ENCODE measurements around the gene GTF2F1. TPM values are rescaled to one million over a fixed set of nuclear protein-coding genes. Genes with fewer than 3 reads are reported as not detected.

GTF2F1 gene
- total and polyA plus RNA-seq, 8 donors, result 28.3 to 49.3 (median 35.9) TPM

DNA sequence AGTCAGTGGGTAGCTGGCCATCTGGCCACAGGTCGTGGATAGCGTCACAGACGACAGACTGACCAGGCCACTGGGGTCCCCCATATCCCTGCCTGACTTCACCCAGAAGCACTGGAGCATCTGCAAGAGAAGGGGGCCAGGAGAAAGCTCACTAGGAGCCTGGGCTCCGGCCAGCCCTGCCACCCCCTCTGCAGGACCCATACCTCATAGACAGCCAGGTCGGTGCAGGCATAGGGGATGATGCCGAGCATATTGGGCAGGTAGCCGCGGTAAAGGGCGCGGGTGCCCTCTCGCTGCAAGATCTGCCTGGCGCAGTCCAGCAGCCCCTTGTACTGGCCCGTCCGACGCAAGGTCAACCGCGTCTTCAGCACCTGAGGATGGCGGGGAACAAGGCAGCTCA, 34.2 kb upstream of the GTF2F1 start:
- Histone ChIP-seq H3K36me3 (no peaks in the 10 kb centered on the region), H3K4me1 (peaks cover 0 to 11% (median 0%) of the 10 kb centered on the region in 3 donors), H3K27me3 (no peaks in the 10 kb centered on the region), H3K9me3 (no peaks in the 10 kb centered on the region), H3K4me3 (no peak overlapping the region), H3K27ac (no peak overlapping the region)
- intact Hi-C loops (cut with DNase I), result no loop called here
- peak in 1 of 6 donors; percentile 71 for DNase-seq
- ATAC-seq, result no peak
- 95% methylated on average over 18 of the region's 18 CpGs for WGBS, 2 donors
- no peak for TF ChIP-seq CTCF (IDR thresholded peaks at IDR 0.05)
- no peak for FAIRE-seq

DNA sequence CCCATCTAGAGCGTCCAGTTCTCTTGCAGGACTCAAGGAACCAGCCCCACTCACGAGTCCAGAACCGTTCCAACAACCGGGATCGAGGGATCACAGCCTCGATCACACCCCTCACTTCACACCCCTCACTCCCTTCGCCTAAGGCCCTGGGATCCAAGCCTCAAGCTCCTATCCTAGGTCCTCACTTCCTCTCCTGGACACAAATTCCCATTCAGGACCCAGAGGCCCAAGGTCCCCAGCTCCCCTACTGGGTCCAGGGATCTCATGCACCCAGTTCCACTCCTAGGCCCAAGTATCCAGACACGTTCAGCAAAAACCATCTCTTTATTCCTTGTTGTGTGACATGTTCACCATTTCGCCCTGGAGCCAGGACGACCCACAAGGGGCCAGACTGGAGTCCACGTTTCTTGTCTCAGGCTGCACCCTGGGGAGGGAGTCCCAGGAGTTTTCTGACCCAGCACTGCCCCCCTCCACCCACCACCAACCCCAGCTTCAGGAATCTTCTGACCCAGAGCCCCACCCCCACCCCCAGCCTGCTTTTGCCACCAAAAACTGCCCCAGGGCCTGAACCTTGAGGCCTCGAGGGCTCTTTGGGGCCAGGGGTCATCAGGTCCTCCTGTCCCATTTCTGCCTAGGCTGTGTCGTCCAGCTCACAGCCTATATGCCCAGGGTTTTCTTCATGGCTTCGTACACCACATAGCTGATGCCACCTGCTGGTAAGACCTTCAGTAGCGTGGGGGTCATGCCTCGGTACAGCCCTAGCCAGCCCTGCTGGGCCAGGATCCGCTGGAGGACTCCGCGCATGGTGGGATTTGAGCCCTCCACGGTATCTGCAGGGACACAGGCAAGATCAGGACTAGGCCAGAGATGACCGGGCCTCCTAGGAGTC, 33.0 kb upstream of the GTF2F1 start:
- FAIRE-seq (no peak), DNase-seq (peak in 1 of 6 donors; percentile 30), ATAC-seq (no peak)
- Histone ChIP-seq H3K27me3 (no peaks in the 10 kb centered on the region), H3K9me3 (no peaks in the 10 kb centered on the region), H3K36me3 (no peaks in the 10 kb centered on the region), H3K4me3 (peak overlapping the region in 1 of 4 donors; percentile 18), H3K4me1 (peaks cover 0 to 11% (median 0%) of the 10 kb centered on the region in 3 donors), H3K27ac (peak overlapping the region; percentile 53 to 82 (median 74))
- 95 to 96% methylated on average over 20 to 21 of the region's 21 CpGs for WGBS, 2 donors
- intact Hi-C loops (cut with DNase I), result no loop called here
- no peak for TF ChIP-seq CTCF (IDR thresholded peaks at IDR 0.05)

- peak overlapping the region; percentile 53 to 82 (median 74) for H3K27ac ChIP-seq
- peaks cover 0 to 7% (median 1%) of the 10 kb centered on the region in 3 donors for H3K36me3 ChIP-seq
- no peaks in the 10 kb centered on the region for H3K27me3 ChIP-seq
- no peaks in the 10 kb centered on the region for H3K9me3 ChIP-seq
- peaks cover 0 to 11% (median 0%) of the 10 kb centered on the region in 3 donors for H3K4me1 ChIP-seq
- WGBS, 2 donors, result 8 to 9% methylated on average over 42 to 43 of the region's 43 CpGs
- H3K4me3 ChIP-seq, result peak overlapping the region in 2 of 4 donors; percentile 76 to 87
- TF ChIP-seq CTCF (IDR thresholded peaks at IDR 0.05), result no peak
- intact Hi-C loops (cut with DNase I), result no loop called here
- FAIRE-seq (peak; percentile 99), DNase-seq (peak; percentile 95 to 100 (median 100)), ATAC-seq (peak; percentile 90 to 94 (median 90))
Measured at GRCh38 chr19:6424939-6425731, 32.2 kb upstream of the GTF2F1 start.

- DNase-seq (peak in 4 of 6 donors; percentile 37 to 100 (median 66)), FAIRE-seq (no peak), ATAC-seq (no peak)
- WGBS, 2 donors, result 0 to 1% methylated on average over 27 to 114 of the region's 114 CpGs
- intact Hi-C loops (cut with DNase I), result no loop called here
- H3K9me3 ChIP-seq, result no peaks in the 10 kb centered on the region
- peaks cover 0 to 15% (median 6%) of the 10 kb centered on the region in 3 donors for H3K36me3 ChIP-seq
- peak within 1 kb of the TSS; percentile 57 to 87 (median 76) for H3K4me3 ChIP-seq
- no peaks in the 10 kb centered on the region for H3K27me3 ChIP-seq
- peak within 1 kb of the TSS; percentile 53 to 82 (median 74) for H3K27ac ChIP-seq
- no peak for TF ChIP-seq CTCF (IDR thresholded peaks at IDR 0.05)
- H3K4me1 ChIP-seq, result peaks cover 0 to 11% (median 0%) of the 10 kb centered on the region in 3 donors
Measured at GRCh38 chr19:6424195-6424938, 31.4 kb upstream of the GTF2F1 start, which contains the start of gene KHSRP. KHSRP (minus strand) TSS chr19:6424811; CDS start chr19:6424701, 110 bp downstream.
